IPS-18c (cell line): ENCODE measurements around the gene NUBPL.
"Not testable (repeated sequence)": the region's sequence is repeated elsewhere in the genome, so short reads cannot be mapped to it uniquely, and the experiment has no call there.

Experiments used
- H3K4me3 ChIP-seq: 2 replicates; pipeline ENCODE4 v1.7.0; 2013; ENCODE audit warnings: low read depth, mild to moderate bottlenecking, low read length, moderate library complexity; ENCODE audit not compliant: insufficient read depth
- H3K9me3 ChIP-seq: one replicate; pipeline ENCODE4 v1.6.1; 2013; ENCODE audit warnings: mild to moderate bottlenecking, low read length, moderate library complexity; ENCODE audit not compliant: control insufficient read depth, insufficient read depth

Gene NUBPL

DNA sequence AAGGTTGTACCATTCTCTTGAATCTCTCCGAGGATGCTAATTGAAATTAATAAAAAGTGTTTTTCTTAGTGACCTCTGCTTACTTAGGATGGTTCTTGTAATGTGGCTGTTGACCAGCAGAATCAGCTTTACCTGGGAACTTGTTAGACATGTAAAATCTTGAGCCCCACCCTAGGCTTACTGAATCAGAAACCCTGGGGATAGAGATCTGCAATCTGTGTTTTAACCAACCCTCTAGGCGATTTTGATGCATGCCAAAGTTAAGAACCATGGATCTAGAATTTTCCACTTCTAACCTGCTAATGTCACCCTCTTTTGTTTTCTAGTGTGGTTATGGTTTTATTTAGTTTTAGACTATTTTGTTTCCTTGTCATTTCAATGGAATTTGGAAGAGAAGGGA, 6.5 kb downstream of the NUBPL start:
- H3K4me3 ChIP-seq, result no peak overlapping the region
- no peaks in the 10 kb centered on the region for H3K9me3 ChIP-seq

DNA sequence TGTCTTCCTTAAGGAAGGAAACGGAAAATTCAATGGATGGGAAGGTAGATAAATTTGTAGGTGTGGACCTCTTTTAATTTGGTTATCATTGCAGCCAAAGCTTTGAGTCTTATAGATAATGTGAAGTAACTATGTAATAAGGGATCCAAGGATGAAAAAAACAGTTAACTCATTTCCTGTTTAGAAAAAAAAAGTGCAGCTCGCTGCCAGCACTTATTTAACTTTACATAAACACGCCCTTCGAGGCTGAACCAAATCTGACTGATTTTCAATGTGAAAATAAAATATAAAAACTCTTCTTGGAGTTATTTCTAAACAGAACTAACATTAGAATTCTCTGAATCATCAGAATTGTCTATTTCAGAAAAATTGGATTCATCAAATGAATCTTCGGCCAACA, 7.0 kb downstream of the NUBPL start:
- no peak overlapping the region for H3K4me3 ChIP-seq
- H3K9me3 ChIP-seq, result no peaks in the 10 kb centered on the region

DNA sequence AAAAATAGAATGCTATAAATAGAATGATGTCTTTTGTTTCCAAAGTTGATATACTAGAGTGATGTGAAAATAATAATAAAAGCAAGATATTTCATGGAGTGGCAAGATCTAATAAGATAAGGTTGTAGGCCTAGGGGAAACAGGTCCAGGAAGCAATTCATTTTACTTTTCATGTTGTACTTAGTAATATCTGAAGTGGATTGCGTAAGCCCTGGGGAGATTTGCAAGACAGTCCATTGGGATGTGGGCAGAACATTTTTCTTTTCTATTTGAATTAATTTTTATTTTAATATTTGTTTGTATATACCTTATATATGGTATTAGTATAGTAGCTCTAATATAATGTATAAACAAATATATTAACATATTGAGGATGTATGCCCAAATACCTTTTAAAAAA, 7.5 kb downstream of the NUBPL start:
- Histone ChIP-seq H3K4me3 (no peak overlapping the region), H3K9me3 (no peaks in the 10 kb centered on the region)

DNA sequence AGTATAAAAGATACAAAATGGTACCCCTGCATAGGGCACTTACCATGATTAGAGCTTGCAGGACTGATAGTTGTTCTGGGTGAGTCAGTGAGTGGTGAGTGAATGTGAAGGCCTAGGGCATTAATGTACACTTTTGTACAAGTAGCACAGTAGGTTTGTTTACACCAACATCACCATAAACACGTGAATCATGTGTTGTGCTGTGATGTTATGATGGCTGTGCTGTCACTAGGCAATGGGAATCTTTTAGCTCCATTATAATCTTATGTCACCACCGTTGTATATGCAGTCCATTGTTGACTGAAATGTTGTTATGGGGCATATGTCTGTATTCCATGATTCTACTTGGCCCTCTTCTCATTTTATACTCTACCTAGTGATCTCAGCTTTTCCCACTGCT, 11.8 kb downstream of the NUBPL start:
- Histone ChIP-seq H3K4me3 (no peak overlapping the region), H3K9me3 (no peaks in the 10 kb centered on the region)

DNA sequence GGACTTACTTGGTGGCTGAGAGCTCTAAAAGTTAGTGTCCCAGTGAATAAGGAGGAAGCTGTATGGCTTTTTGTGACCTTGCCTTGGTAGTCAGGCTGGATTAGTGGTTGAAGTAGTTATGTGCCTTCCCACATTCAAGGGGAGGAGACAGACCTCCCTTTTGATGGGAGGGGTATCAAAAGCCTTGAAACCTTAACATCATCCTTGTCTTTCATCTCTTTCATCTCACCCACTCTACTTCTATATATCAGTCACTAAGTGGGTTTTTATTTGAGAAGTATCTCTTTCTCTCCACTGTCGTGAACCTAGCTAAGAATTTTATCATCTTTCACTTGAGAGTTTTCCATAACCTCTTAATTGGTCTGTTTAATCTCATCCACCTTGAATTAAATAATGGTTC, 15.7 kb downstream of the NUBPL start:
- Histone ChIP-seq H3K4me3 (no peak overlapping the region), H3K9me3 (no peaks in the 10 kb centered on the region)

DNA sequence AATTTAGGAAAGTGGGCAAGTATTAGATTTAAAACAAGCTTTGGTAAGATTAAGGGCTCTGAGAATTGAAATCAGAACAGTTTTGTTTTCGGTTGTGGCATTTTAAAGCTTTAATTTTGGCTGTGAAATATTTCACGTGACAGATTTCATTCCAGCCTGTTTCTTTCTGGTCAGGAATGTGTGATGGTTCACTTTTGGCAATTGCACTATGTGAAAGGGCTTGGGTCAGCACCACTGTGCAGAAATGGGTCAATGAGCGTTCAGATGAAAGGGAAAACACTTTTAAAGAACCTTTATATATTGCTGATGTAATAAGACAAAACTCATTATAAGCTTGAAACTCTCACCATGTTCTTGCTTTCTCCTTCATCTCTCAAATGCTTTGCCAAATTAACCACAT, 17.1 kb downstream of the NUBPL start:
- H3K4me3 ChIP-seq, result no peak overlapping the region
- no peaks in the 10 kb centered on the region for H3K9me3 ChIP-seq

DNA sequence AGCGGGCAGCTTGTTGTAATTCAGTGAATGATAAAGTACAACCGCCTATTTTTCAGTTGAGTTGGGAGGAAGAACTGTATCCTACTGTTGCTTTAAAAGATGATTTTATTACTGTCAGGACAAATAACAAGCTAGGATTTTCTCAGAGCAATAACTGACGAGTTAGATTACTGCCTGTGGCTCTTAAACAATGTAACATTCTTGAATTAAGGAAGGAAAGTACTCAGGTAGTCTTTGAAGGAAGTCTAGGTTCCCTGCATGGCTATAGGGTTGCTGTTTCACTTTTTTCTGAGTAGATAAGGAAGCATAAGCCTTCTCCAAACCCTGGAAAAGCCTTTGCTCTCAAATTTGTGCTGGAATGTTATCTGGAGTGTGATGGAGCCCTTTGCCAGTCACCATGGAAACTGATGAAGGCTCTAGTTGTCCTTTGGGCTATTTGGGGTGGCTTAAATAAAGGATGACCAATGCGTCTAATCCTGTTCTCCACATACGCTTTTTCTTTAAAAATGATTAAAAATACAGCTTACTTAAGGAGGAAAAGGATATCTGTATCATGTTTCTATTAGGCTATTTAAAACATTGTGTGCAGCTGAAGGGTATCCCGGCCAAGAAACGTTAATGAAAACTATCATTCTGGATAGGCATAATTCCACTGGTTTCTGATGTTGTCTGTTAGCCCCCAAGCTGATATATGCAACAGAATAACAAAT, 17.7 kb downstream of the NUBPL start:
- Histone ChIP-seq H3K4me3 (no peak overlapping the region), H3K9me3 (no peaks in the 10 kb centered on the region)

DNA sequence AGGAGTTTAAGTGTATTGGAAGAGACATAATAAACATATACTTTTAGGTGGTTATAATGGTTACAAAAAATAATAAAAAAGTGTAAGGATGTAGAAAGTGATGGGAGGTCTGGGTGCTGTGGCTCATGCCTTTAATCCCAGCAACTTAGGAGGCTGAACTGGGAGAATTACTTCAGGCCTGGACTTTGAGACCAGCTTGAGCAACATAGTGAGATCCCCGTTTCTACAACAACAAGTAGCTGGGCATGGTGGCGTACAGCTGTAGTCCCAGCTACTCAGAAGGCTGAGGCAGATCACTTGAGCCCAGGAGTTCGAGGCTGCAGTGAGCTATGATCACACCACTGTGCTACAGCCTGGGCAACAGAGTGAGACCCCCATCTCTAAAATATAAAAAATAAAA, 19.0 kb downstream of the NUBPL start:
- Histone ChIP-seq H3K9me3 (no peaks in the 10 kb centered on the region), H3K4me3 (no peak overlapping the region)

DNA sequence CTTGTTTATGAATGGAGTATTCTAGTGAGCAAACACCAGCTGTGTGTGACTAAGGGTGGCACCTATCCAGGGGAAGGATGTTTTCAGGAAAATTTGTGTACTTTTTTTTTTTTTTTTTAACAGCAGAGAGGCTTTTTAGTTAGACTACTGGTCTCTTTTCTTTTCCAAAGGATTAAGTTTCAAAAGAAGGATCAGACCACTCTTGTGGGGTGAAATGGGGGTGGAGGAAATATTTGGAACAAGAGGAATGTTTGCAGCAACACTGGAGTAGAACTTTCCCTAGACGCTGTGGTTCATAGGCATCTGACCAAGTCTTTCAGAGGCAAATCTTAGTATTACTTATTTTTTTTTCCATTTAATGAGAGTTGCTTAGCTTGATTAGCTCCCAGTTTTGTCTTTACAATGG, 21.1 kb downstream of the NUBPL start:
- H3K9me3 ChIP-seq, result no peaks in the 10 kb centered on the region
- no peak overlapping the region for H3K4me3 ChIP-seq

DNA sequence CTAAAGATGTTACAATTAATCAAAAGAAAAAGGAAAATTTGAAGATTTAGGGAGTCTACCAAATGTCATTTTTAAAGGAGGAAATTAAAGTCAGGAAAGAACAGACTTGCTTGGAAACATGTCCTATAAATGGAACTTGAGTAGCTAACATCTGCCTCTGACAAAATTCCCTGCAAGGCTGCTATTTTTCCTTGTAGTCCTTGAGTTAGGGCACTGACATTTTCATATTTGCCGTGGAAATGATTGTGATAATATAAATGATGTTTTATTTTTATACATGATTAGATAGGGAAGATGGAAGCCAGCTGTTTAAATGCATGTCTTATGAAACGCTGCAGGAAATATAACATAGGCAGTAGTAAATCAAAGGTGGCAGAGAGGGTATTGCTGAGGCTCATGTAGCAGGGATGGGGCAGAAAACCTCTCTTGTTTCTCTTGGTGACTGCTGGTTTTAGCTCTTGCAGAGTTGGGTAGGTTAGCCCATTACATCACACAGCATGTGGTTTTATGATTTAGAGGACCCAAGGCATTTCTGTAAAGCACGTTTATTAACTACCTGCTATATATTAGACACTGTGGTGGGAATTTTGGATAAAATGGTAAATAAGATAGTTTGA, 21.7 kb downstream of the NUBPL start:
- no peaks in the 10 kb centered on the region for H3K9me3 ChIP-seq
- H3K4me3 ChIP-seq, result no peak overlapping the region

DNA sequence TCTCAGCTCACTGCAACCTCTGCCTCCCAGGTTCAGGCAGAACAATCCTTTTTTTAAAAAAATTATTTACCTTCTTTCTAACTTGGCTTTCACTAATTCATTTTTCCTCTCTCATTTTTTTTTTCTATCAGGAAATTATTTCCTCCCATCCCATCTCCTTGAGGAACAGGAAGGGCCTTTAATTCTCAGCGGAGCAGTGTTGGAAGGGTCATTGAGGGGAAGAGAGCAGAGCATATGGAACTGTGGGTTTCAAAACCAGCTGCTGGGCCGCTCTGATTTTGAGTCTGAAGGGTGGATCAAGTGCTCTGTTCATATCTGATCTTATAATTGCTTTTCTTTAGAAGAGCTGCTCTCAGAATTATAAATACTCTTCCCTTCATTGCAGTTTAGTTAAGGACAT, 29.0 kb downstream of the NUBPL start:
- Histone ChIP-seq H3K9me3 (no peaks in the 10 kb centered on the region), H3K4me3 (no peak overlapping the region)

DNA sequence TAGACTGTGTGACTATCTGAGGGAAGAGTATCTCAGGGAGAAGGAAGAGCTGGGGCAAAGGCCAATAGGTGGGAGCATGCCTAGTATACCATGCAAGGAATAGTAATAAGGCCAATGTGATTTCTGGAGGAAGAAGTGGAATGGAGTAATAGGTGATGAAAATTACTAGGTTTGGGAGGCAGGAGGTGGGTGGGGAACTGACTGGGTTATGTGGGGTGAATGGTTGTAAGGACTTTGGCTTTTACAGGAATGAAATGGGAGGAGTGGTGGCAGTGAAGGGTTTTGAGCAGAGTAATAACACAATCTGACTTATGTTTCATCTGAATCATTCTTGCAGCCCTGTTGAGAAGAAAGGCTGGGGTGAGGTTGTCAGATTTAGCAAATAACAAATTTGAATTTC, 30.9 kb downstream of the NUBPL start:
- Histone ChIP-seq H3K4me3 (no peak overlapping the region), H3K9me3 (no peaks in the 10 kb centered on the region)

DNA sequence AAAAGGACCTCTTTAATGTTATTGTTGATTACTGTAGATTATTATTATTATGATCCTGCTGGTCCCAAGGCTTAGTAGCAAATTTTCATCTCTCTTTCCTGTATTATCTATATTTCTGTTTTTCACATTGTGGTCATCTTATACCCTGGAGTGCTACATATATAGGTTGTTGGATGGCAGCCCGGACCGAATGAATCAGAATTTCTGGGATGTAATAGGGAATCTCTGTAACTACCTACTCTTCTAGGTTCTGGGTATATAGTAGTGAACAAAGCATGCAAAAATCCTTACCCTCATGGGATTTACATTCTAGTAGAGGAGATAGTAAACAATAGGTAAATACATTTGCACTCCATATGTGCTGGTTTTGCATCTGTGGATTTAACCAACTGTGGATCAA, 31.4 kb downstream of the NUBPL start:
- no peak overlapping the region for H3K4me3 ChIP-seq
- no peaks in the 10 kb centered on the region for H3K9me3 ChIP-seq

DNA sequence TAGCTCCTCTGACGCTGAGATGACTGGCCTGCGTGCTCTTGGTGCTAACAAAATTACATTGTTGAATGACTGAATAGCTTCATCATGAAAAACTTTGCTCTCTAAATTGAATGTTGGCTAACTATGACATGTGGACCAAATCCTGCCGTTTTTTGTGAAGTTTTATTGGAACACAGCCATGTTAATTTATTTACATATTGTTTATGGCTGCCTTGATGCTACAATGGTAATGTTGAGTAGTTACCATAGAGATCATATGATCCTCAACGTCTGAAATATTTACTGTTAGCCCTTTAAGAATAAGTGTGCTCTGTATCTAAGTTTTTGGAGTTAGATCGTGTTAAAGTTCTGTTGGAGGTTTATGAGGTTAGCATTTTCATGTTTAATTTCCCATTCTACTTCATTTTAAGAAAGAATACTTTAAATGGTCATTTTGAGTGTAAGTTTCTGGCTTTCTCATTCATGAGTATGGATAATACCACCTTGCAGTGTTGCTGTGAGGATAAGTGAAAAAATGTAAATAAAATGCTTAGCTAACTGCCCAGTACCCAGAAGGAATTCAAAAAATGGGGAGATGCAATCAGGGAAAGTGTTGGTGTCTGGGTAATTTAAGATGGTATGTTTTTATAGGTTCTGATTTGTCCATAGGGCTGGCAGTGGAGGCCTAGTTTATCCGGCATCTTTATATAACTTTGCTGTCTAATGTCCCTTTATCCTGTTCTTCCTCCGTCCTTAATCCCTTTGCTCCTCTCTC, 35.3 kb downstream of the NUBPL start:
- peaks cover 2% of the 10 kb centered on the region for H3K9me3 ChIP-seq

DNA sequence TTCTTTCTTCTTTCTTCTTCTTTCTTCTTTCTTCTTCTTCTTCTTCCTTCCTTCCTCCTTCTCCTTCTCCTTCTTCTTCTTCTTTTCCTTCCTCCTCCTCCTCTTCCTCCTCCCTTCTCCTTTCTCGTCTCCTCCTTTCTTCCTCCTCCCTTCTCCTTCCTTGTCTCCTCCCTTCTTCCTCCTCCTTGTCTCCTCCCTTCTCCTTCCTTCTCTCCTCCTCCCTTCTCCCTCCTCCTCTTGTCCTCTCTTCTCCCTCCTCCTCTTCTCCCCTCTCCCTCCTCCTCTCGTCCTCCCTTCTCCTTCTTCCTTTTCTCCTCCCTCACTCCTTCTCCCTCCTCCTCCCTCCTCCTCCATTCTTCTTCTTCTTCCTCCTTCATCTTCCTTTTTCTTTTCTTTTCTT, 44.5 kb downstream of the NUBPL start:
- no peaks in the 10 kb centered on the region for H3K9me3 ChIP-seq
- H3K4me3 ChIP-seq, result no peak overlapping the region

More for the DNA sequence above, 35.3 kb downstream of the NUBPL start:
- H3K4me3 ChIP-seq, result no peak overlapping the region

DNA sequence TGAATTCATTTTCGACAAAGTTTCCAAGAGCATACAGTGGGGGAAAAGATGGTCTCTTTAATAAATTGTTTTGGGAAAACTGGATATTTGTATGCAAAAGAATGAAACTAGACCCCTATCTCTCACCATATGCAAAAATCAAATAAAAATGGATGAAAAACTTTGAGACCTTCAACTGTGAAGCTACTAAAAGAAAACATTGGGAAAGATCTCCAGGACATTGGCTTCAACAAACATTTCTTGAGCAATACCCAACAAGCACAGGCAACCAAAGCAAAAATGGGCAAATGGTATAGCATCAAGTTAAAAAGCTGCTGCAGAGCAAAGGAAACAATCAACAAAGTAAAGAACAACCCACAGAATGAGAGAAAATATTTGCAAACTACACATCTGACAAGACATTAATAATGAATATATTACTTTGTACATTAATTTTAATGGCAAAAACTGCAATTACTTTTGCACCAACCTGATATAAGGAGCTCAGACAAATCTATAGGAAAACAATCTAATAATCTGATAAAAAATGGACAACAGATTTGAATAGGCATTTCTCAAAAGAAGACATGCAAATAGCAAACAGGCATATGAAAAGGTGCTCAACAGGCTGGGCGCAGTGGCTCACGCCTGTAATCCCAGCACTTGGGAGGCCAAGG, 50.7 kb downstream of the NUBPL start:
- Histone ChIP-seq H3K4me3 (no peak overlapping the region), H3K9me3 (no peaks in the 10 kb centered on the region)

DNA sequence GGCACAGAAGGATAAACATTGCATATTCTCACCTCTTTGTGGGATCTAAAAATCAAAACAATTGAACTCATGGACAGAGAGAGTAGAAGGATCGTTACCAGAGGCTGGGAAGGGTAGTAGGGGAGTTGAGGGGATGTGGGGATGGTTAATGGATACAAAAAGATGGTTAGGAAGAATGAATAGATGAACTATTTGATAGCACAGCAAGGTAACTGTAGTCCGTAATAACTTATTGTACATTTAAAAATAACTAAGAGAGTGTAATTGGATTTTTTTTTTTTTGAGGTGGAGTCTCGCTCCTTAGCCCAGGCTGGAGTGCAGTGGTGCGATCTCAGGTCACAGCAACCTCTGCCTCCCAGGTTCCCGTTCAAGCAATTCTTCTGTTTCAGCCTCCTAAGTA, 52.0 kb downstream of the NUBPL start:
- no peaks in the 10 kb centered on the region for H3K9me3 ChIP-seq
- no peak overlapping the region for H3K4me3 ChIP-seq

DNA sequence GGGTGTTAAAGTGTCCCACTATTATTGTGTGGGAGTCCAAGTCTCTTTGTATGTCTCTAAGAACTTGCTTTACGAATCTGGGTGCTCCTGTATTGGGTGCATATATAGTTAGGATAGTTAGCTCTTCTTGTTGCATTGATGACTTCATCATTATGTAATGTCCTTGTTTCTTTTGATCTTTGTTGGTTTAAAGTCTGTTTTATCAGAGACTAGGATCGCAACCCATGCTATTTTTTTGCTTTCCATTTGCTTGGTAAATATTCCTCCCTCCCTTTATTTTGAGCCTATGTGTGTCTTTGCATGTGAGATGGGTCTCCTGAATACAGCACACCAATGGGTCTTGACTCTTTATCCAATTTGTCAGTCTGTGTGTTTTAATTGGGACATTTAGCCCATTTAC, 57.7 kb downstream of the NUBPL start:
- peaks cover 13% of the 10 kb centered on the region for H3K9me3 ChIP-seq
- H3K4me3 ChIP-seq, result not testable (repeated sequence)
